ENCODE data around the gene LMO1. TPM values are rescaled to one million over a fixed set of nuclear protein-coding genes. Genes with fewer than 3 reads are reported as not detected.
A peak's percentile ranks its signal among the peaks of the same experiment; 100 is the strongest.

Gene LMO1
- total RNA-seq = 0.62 TPM

- intact Hi-C loops (cut with DNase I) = no loop called here
- ATAC-seq (peak; percentile 86), DNase-seq (ENCODE audit: low spot score) (peak; percentile 92)
Measured at GRCh38 chr11:8263769-8264410, at the start of gene LMO1. LMO1 (minus strand) TSS chr11:8263878; CDS start chr11:8263362, 516 bp downstream.

- DNase-seq (ENCODE audit: low spot score) = no peak
- no peak for ATAC-seq
- intact Hi-C loops (cut with DNase I) = no loop called here
Measured at GRCh38 chr11:8312986-8313385, 49.3 kb upstream of the LMO1 start.

GRCh38 chr11:8311366-8311765 lies 47.7 kb upstream of the LMO1 start:
- intact Hi-C loops (cut with DNase I) = no loop called here
- ATAC-seq = no peak
- DNase-seq (ENCODE audit: low spot score) = no peak

- DNase-seq (ENCODE audit: low spot score) = no peak
- ATAC-seq = no peak
Measured at GRCh38 chr11:8310743-8311298, 47.1 kb upstream of the LMO1 start.

GRCh38 chr11:8309862-8310261 lies 46.2 kb upstream of the LMO1 start:
- intact Hi-C loops (cut with DNase I) = no loop called here
- DNase-seq (ENCODE audit: low spot score) = no peak
- ATAC-seq = no peak

More at GRCh38 chr11:8310743-8311298, 47.1 kb upstream of the LMO1 start:
- intact Hi-C loops (cut with DNase I) = no loop called here

GRCh38 chr11:8309311-8309710 lies 45.6 kb upstream of the LMO1 start:
- no peak for DNase-seq (ENCODE audit: low spot score)
- intact Hi-C loops (cut with DNase I) = no loop called here
- no peak for ATAC-seq

- DNase-seq (ENCODE audit: low spot score) (no peak), ATAC-seq (no peak)
- intact Hi-C loops (cut with DNase I) = no loop called here
Measured at GRCh38 chr11:8307601-8308000, 43.9 kb upstream of the LMO1 start.

- intact Hi-C loops (cut with DNase I) = no loop called here
- DNase-seq (ENCODE audit: low spot score) = peak; percentile 7
- no peak for ATAC-seq
Measured at GRCh38 chr11:8301622-8302021, 37.9 kb upstream of the LMO1 start.

- DNase-seq (ENCODE audit: low spot score) (no peak), ATAC-seq (no peak)
- intact Hi-C loops (cut with DNase I) = no loop called here
Measured at GRCh38 chr11:8298801-8299786, 35.4 kb upstream of the LMO1 start.

- intact Hi-C loops (cut with DNase I) = no loop called here
- no peak for DNase-seq (ENCODE audit: low spot score)
Measured at GRCh38 chr11:8297781-8298440, 34.2 kb upstream of the LMO1 start.

GRCh38 chr11:8296872-8297271 lies 33.2 kb upstream of the LMO1 start:
- ATAC-seq = no peak
- DNase-seq (ENCODE audit: low spot score) = no peak
- intact Hi-C loops (cut with DNase I) = no loop called here

More at GRCh38 chr11:8297781-8298440, 34.2 kb upstream of the LMO1 start:
- ATAC-seq = no peak

- intact Hi-C loops (cut with DNase I) = no loop called here
- DNase-seq (ENCODE audit: low spot score) = no peak
- no peak for ATAC-seq
Measured at GRCh38 chr11:8296038-8296649, 32.5 kb upstream of the LMO1 start.

- intact Hi-C loops (cut with DNase I) = no loop called here
- DNase-seq (ENCODE audit: low spot score) (no peak), ATAC-seq (no peak)
Measured at GRCh38 chr11:8294251-8294935, 30.7 kb upstream of the LMO1 start.

- ATAC-seq (no peak), DNase-seq (ENCODE audit: low spot score) (no peak)
- intact Hi-C loops (cut with DNase I) = no loop called here
Measured at GRCh38 chr11:8293171-8293570, 29.5 kb upstream of the LMO1 start.

GRCh38 chr11:8292351-8292750 lies 28.7 kb upstream of the LMO1 start:
- ATAC-seq = no peak

GRCh38 chr11:8291421-8292350 lies 28.0 kb upstream of the LMO1 start:
- no peak for DNase-seq (ENCODE audit: low spot score)
- intact Hi-C loops (cut with DNase I) = no loop called here
- no peak for ATAC-seq

More at GRCh38 chr11:8292351-8292750, 28.7 kb upstream of the LMO1 start:
- intact Hi-C loops (cut with DNase I) = no loop called here
- DNase-seq (ENCODE audit: low spot score) = no peak

- no peak for DNase-seq (ENCODE audit: low spot score)
- ATAC-seq = no peak
- intact Hi-C loops (cut with DNase I) = no loop called here
Measured at GRCh38 chr11:8290081-8290810, 26.6 kb upstream of the LMO1 start.

All from sciatic nerve (tissue), 2 donors.